Activated naive CD8-positive, alpha-beta T cell treated with anti-CD3 and anti-CD28 coated beads, Interleukin-2, amount 10 ng/mL, durations not matched to agents 7 days and 5 days (primary cell): ENCODE data around the gene DGKD. TPM values are rescaled to one million over a fixed set of nuclear protein-coding genes. Genes with fewer than 3 reads are reported as not detected.
A peak's percentile ranks its signal among the peaks of the same experiment; 100 is the strongest.
"Not testable (repeated sequence)": the region's sequence is repeated elsewhere in the genome, so short reads cannot be mapped to it uniquely, and the experiment has no call there.

Source experiments
- ATAC-seq: fragments of 150-1000 bp; cut with Tn5 transposase; one replicate; pipeline ENCODE4 v1.10.0; 2021; ENCODE audit warnings: low read depth, moderate library complexity
- POLR2A ChIA-PET: fragments of 350-600 bp; sonication (Branson Sonifier 250); formaldehyde crosslinking; loops from one replicate; lab custom pipeline; 2021; ENCODE audit warnings: antibody characterized with exemption; lab: Charles Lee
- DNase-seq: peaks from one replicate; pipeline ENCODE4 v3.0.0; 2021
- H3K27ac Mint-ChIP-seq: one replicate; pipeline ENCODE4 v1.8.0; 2022; ENCODE audit warnings: mild to moderate bottlenecking, mixed read lengths
- H3K27me3 Mint-ChIP-seq: one replicate; pipeline ENCODE4 v1.8.0; 2022; ENCODE audit warnings: mild to moderate bottlenecking, moderate library complexity, mixed read lengths
- H3K36me3 Mint-ChIP-seq: one replicate; pipeline ENCODE4 v1.8.0; 2021; ENCODE audit warnings: mild to moderate bottlenecking, mixed read lengths
- H3K4me1 Mint-ChIP-seq: one replicate; pipeline ENCODE4 v1.8.0; 2021; ENCODE audit warnings: mixed read lengths
- H3K4me3 Mint-ChIP-seq: one replicate; pipeline ENCODE4 v1.8.0; 2022; ENCODE audit warnings: mild to moderate bottlenecking, moderate library complexity, mixed read lengths
- H3K9me3 Mint-ChIP-seq: one replicate; pipeline ENCODE4 v1.8.0; 2021; ENCODE audit warnings: mixed read lengths
- total RNA-seq, 2 experiments: library from RNA; stranded (reverse); gene quantifications; one replicate each; pipeline ENCODE4 v1.2.3, GENCODE V29; 2021

DGKD gene
- total RNA-seq, 2 experiments from 2014 or later = 114 to 132 TPM

DNA sequence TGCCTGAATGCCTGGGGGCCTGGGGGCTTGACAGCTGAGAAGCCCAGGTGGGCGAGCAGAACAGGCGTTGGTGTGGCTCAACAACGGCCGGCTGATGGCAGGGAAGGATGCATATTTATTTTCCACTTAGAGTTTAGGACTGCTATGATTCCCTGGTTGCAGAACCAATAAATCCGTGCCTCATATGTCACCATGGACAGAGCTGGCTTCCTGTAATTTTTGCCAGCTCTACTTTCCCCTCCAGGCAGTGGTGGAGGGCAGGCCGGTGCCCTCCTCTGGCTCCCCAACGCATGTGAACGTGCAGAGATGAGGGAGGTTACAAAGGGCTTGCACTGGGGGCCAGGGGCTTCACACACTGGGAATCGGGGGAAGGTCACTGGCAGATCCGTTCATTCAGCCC lies 28.5 kb upstream of the DGKD start:
- ATAC-seq = no peak
- Mint-ChIP-seq H3K9me3 (no peaks in the 10 kb centered on the region), H3K4me1 (peaks cover 27% of the 10 kb centered on the region), H3K27me3 (peaks cover 2% of the 10 kb centered on the region), H3K4me3 (no peak overlapping the region), H3K27ac (no peak overlapping the region), H3K36me3 (peaks cover 1% of the 10 kb centered on the region)
- POLR2A ChIA-PET = no interaction called here
- DNase-seq = no peak

DNA sequence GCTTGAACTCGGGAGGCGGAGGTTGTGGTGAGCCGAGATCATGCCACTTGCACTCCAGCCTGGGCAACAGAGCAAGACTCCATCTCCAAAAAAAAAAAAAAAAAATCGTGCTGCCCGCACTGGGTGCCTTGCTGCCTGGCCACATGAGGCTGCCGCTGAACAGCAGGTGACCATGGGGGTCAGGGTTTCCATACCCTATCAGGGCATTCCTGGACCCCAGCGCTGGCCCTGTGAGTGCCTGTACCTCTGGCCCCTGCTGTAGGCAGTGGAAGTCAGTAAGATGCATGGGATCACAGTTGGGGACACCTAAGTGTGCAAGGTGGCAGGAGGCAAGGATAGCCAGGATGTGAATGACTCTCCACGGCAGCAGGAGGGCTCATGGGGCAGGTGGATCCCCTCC lies 27.8 kb upstream of the DGKD start:
- POLR2A ChIA-PET = no interaction called here
- Mint-ChIP-seq H3K4me3 (no peak overlapping the region), H3K27ac (no peak overlapping the region), H3K27me3 (no peaks in the 10 kb centered on the region), H3K4me1 (peaks cover 31% of the 10 kb centered on the region), H3K9me3 (no peaks in the 10 kb centered on the region), H3K36me3 (peaks cover 3% of the 10 kb centered on the region)
- DNase-seq (no peak), ATAC-seq (no peak)

DNA sequence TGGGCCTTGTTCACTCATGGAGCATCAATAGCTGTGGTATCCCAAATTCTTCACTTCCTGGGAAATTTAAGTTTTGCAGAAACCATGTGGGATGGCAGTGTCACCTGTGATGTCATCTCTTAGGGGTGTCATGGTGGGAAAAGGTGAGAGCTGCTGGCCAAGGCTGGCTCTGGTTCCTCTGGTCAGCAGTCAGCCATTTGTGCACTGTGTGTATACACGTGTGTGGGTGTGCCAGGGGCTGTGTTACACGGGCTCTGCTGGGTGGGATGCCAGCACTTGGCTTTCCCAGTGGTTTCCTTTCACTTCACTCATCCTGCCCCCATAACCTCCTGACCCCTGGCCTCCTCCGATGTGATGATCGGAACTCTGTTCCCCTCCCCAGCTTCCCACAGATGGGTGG lies 25.4 kb upstream of the DGKD start:
- H3K36me3 Mint-ChIP-seq = peaks cover 6% of the 10 kb centered on the region
- H3K27ac Mint-ChIP-seq = no peak overlapping the region
- H3K9me3 Mint-ChIP-seq = no peaks in the 10 kb centered on the region
- POLR2A ChIA-PET = no interaction called here
- DNase-seq = no peak
- no peak overlapping the region for H3K4me3 Mint-ChIP-seq
- no peak for ATAC-seq
- H3K4me1 Mint-ChIP-seq = peaks cover 34% of the 10 kb centered on the region
- no peaks in the 10 kb centered on the region for H3K27me3 Mint-ChIP-seq

DNA sequence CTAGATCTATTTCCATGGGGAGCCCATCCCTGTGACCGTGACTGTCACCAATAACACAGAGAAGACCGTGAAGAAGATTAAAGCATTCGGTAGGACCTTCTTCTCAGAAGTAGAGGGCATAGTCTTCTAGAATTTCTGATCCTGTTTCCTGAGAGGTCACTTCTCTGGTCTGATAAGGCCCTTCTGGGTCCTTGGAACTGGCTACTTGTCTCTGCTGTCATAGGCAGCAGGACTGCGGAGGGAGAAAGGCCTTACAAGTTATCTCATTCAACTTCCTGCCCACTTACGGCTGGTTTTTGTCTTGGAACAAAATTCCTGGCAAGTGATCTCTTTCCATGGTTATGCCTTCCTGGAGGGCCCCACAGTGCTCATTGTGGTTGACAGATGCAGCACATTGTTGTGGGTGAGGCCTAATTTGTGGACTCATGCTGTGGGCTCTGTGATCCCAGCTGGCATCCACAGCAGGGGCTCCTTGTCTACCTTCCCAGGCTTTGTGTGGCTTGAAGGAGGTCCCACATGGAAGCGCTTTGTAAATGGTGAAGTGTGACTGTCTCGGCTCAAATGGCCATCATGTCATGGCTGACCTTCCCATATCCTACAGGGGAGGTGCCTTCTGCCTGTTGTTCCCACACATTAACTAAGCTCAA lies 24.7 kb upstream of the DGKD start:
- H3K4me1 Mint-ChIP-seq = peaks cover 36% of the 10 kb centered on the region
- H3K27ac Mint-ChIP-seq = no peak overlapping the region
- H3K9me3 Mint-ChIP-seq = no peaks in the 10 kb centered on the region
- no peak overlapping the region for H3K4me3 Mint-ChIP-seq
- ATAC-seq (no peak), DNase-seq (no peak)
- peaks cover 6% of the 10 kb centered on the region for H3K36me3 Mint-ChIP-seq
- POLR2A ChIA-PET = interaction anchor here (1.1 to 1.3 kb wide), 2 partner anchors 26 to 54 kb away, joined by 3 read pairs; no protein-coding TSS in a partner anchor
- H3K27me3 Mint-ChIP-seq = no peaks in the 10 kb centered on the region

DNA sequence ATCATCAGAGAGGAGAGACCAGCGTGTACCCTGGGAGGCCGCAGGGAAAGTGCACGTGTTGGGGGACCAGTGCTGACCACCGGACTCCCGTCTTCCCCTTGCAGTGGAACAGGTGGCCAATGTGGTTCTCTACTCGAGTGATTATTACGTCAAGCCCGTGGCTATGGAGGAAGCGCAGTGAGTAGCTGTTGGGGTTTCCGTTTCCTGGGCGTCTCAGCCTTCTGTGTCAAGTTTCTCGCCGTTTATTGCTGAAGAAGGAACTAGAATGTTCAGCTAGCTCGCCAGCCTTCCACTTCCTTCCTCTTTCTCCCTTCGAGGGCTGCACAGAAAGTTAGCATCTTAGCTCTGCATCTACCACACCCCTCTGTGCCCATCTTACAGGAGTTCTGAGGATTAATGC lies 22.8 kb upstream of the DGKD start:
- ATAC-seq (peak; percentile 94), DNase-seq (peak; percentile 67)
- Mint-ChIP-seq H3K4me3 (peak overlapping the region; percentile 80), H3K36me3 (peaks cover 6% of the 10 kb centered on the region), H3K27ac (peak overlapping the region; percentile 99), H3K4me1 (peaks cover 41% of the 10 kb centered on the region), H3K27me3 (peaks cover 3% of the 10 kb centered on the region), H3K9me3 (no peaks in the 10 kb centered on the region)
- POLR2A ChIA-PET = interaction anchor here (0.7 to 3.0 kb wide), 16 partner anchors 8 to 271 kb away, joined by 3 to 21 read pairs (median 4); partner anchors contain the start of gene INPP5D

DNA sequence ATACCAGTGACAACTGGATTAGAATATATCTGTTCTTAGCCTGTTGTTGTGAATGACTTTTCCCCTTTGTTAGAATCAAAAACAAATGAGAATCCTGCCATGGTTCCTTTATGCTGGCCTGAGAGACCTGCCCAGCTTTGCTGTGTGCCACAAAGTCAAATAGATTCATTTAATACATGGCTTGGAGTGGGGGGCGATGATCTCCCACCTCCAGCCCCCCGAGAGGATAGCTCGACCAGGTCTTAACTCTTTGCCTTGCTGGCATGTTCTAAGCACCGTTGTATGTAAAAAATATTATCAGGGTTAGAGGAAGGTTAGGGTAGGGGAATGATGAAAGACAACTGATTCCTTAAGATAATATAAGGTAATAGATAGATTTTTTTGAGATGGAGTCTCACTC lies 22.2 kb upstream of the DGKD start:
- no peak for DNase-seq
- peak overlapping the region; percentile 80 for H3K4me3 Mint-ChIP-seq
- H3K4me1 Mint-ChIP-seq = peaks cover 39% of the 10 kb centered on the region
- POLR2A ChIA-PET = interaction anchor here (0.6 to 3.0 kb wide), 14 partner anchors 9 to 272 kb away, joined by 3 to 21 read pairs (median 4); partner anchors contain the start of gene INPP5D
- ATAC-seq = peak; percentile 4
- H3K36me3 Mint-ChIP-seq = peaks cover 6% of the 10 kb centered on the region
- no peaks in the 10 kb centered on the region for H3K9me3 Mint-ChIP-seq
- peak overlapping the region; percentile 99 for H3K27ac Mint-ChIP-seq
- H3K27me3 Mint-ChIP-seq = peaks cover 3% of the 10 kb centered on the region

DNA sequence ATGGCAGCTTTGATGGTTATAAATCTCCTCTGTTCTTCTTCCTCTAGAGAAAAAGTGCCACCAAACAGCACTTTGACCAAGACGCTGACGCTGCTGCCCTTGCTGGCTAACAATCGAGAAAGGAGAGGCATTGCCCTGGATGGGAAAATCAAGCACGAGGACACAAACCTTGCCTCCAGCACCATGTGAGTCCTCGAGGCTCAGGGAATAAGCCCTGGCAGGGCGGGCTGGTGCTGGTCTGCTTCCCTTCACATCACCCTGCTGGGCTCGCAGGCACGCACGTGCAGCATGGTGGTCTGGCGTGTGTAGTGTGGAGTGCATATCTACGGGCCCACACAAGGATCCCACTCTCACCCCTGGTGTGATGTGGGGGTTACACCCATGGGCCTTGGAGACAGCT lies 19.4 kb upstream of the DGKD start:
- Mint-ChIP-seq H3K4me3 (no peak overlapping the region), H3K27ac (no peak overlapping the region), H3K27me3 (peaks cover 9% of the 10 kb centered on the region), H3K36me3 (peaks cover 6% of the 10 kb centered on the region), H3K4me1 (peaks cover 45% of the 10 kb centered on the region), H3K9me3 (no peaks in the 10 kb centered on the region)
- POLR2A ChIA-PET = no interaction called here
- ATAC-seq (no peak), DNase-seq (no peak)

DNA sequence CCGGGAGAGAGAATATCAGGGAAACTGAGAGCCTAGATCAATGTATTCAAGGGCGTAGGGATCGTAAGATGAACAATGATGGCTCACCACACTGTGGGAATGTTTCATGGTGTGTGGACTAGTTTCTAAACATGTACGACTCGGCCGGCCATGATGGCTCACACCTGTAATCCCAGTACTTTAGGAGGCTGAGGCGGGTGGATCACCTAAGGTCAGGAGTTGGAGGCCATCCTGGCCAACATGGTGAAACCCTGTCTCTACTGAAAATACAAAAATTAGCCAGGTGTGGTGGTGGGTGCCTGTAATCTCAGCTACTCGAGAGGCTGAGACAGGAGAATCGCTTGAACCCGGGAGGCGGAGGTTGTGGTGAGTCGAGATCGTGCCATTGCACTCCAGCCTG lies 18.2 kb upstream of the DGKD start:
- H3K27me3 Mint-ChIP-seq, H3K9me3 Mint-ChIP-seq, ATAC-seq, H3K36me3 Mint-ChIP-seq, DNase-seq, H3K27ac Mint-ChIP-seq, H3K4me3 Mint-ChIP-seq: not testable (repeated sequence)
- H3K4me1 Mint-ChIP-seq = peaks cover 39% of the 10 kb centered on the region
- POLR2A ChIA-PET = interaction anchor here (0.8 kb wide), 1 partner anchor 27 kb away, joined by 3 read pairs; no protein-coding TSS in a partner anchor

DNA sequence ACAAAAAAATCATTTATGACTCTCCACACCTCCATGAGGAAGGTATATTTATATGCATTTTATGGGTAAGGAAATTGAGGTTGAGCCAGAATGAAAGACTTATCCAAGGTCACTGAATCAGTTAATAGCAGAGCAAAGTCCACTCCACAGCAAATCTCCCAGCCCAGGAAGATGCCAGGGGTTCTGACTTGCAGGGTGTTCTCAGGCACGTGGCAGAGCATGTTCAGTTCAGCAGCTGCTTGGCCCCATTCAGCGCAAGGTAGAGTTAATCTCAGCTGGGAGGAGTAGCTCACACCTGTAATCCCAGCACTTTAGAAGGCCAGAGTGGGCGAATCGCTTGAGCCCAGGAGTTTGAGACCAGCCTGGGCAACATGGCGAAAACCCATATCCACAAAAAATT lies 17.8 kb upstream of the DGKD start:
- Mint-ChIP-seq H3K36me3 (peaks cover 2% of the 10 kb centered on the region), H3K27me3 (peaks cover 9% of the 10 kb centered on the region), H3K4me1 (peaks cover 35% of the 10 kb centered on the region), H3K4me3 (no peak overlapping the region), H3K27ac (no peak overlapping the region), H3K9me3 (no peaks in the 10 kb centered on the region)
- POLR2A ChIA-PET = interaction anchor here (0.7 to 1.4 kb wide), 3 partner anchors 27 to 68 kb away, joined by 3 to 6 read pairs (median 3); no protein-coding TSS in a partner anchor
- no peak for DNase-seq
- ATAC-seq = no peak

DNA sequence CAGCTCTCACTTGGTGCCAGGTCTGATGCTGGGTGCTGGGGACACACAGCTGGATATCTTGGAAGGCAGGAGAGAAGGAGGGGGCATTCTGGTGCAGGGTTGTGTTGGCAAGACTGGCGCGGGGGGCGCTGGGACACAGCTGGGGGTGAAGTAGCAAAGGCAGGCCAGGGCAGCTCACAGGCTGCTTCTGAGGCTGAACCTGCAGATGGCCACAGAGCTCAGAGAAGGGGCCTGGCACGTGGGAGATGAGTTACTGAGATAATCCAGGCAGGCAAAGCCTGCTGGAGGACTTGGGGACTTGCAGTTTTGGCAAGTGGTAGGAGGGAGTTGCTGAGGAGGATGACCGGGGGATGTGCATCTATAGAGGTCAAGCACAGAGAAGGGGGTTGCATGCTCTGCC lies 16.2 kb upstream of the DGKD start:
- no peaks in the 10 kb centered on the region for H3K9me3 Mint-ChIP-seq
- DNase-seq = no peak
- H3K36me3 Mint-ChIP-seq = no peaks in the 10 kb centered on the region
- H3K4me1 Mint-ChIP-seq = peaks cover 26% of the 10 kb centered on the region
- no peak overlapping the region for H3K27ac Mint-ChIP-seq
- POLR2A ChIA-PET = interaction anchor here (0.6 to 1.4 kb wide), 3 partner anchors 41 to 277 kb away, joined by 3 to 6 read pairs (median 4); no protein-coding TSS in a partner anchor
- H3K4me3 Mint-ChIP-seq = no peak overlapping the region
- ATAC-seq = no peak
- H3K27me3 Mint-ChIP-seq = peaks cover 9% of the 10 kb centered on the region

DNA sequence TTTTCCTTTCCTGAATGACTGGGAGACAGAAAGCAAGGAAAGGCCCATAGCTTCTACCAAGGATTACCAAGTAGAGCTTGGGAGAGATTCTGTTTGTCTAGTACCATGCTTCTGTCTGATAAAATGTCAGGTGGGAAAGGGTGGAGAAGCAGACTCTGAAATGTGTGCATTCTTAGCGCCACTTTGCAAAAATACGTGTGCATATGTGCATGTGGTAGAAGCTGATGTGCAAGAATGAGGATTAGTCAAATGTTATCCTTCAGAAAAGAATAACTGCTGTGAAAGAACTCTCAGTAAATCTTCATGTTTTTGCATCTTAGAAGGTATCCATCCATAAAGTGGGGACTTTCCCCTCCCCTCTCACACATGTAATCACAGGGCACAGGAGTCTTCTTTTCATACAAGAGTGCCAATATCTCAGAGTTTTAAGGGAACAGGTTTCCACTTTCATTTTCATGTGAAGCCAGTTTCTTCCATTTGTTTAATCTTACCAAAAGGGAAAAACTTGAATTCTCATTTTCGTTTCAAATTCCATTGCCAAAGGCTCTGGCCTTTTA lies 15.4 kb upstream of the DGKD start:
- POLR2A ChIA-PET = interaction anchor here (0.6 kb wide), 1 partner anchor 278 kb away, joined by 4 read pairs; no protein-coding TSS in a partner anchor

DNA sequence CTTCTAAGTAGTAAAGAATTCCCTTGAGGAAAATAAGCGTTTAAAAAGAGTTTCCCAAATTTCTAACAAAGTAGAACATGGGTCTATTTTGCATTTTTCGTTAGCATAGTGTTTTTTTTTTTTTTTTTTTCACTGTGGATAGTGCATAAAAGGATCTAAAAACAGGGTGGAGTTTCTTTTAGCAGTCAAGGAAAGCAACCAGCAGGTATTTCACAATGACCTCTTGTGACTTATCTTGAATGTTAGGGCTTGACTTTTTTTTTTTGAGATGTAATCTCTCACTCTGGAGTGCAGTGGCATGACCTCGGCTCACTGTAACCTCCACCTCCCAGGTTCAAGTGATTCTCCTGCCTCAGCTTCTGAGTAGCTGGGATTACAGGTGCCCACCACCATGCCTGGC lies 14.9 kb upstream of the DGKD start:
- peaks cover 16% of the 10 kb centered on the region for H3K4me1 Mint-ChIP-seq
- DNase-seq = no peak
- no peaks in the 10 kb centered on the region for H3K9me3 Mint-ChIP-seq
- H3K4me3 Mint-ChIP-seq = no peak overlapping the region
- H3K27ac Mint-ChIP-seq = no peak overlapping the region
- peaks cover 9% of the 10 kb centered on the region for H3K27me3 Mint-ChIP-seq
- H3K36me3 Mint-ChIP-seq = no peaks in the 10 kb centered on the region
- POLR2A ChIA-PET = interaction anchor here (1.4 kb wide), 1 partner anchor 14 kb away, joined by 3 read pairs; the partner anchor contains the start of gene DGKD
- no peak for ATAC-seq

More for the DNA sequence above, 15.4 kb upstream of the DGKD start:
- Mint-ChIP-seq H3K9me3 (no peaks in the 10 kb centered on the region), H3K4me1 (peaks cover 18% of the 10 kb centered on the region), H3K4me3 (no peak overlapping the region), H3K27ac (no peak overlapping the region), H3K27me3 (peaks cover 9% of the 10 kb centered on the region), H3K36me3 (no peaks in the 10 kb centered on the region)
- no peak for ATAC-seq
- no peak for DNase-seq

DNA sequence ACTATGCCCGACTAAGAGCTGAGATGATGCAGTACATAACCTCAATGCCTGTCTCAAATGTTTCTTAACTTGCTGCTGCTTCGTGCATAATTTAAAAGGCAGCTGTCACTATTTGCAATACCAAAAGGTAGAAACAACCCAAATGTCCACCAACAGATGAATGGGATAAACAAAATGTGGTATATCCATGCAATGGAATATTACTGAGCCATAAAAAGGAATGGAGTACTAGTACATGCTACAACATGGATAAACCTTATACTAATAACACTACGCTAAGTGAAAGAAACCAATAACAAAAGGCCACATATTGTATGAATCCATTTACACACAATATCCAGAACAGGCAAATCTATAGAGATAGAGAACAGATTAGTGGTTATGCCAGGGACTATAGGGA lies 13.0 kb upstream of the DGKD start:
- Mint-ChIP-seq H3K36me3 (no peaks in the 10 kb centered on the region), H3K9me3 (no peaks in the 10 kb centered on the region), H3K4me3 (no peak overlapping the region), H3K27me3 (peaks cover 9% of the 10 kb centered on the region), H3K4me1 (peaks cover 11% of the 10 kb centered on the region), H3K27ac (no peak overlapping the region)
- POLR2A ChIA-PET = no interaction called here
- ATAC-seq (no peak), DNase-seq (no peak)

DNA sequence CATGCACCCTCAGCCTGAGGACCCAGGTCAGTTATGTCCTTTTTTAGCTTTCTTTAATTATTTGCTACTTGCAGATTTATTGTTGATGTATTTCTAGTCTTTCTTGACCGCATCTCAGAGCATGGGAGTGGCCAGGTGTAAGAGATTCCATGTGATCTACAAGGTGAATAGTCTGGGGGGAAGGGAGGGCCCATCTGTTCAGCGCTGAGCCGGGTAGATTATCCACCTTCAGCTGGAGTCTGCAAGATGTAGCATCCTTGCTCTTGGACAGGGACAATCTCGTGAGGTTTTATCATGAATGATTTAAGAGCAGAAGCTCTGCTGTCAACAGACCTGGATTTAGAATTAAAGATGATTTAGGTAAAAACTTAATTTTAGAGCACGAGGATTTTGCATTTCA lies 12.0 kb upstream of the DGKD start:
- H3K36me3 Mint-ChIP-seq = no peaks in the 10 kb centered on the region
- H3K9me3 Mint-ChIP-seq = no peaks in the 10 kb centered on the region
- peaks cover 11% of the 10 kb centered on the region for H3K4me1 Mint-ChIP-seq
- H3K4me3 Mint-ChIP-seq = no peak overlapping the region
- peaks cover 6% of the 10 kb centered on the region for H3K27me3 Mint-ChIP-seq
- no peak overlapping the region for H3K27ac Mint-ChIP-seq
- POLR2A ChIA-PET = no interaction called here
- DNase-seq (peak; percentile 3), ATAC-seq (no peak)
